ENCODE results near the gene PTPN7. TPM values are rescaled to one million over a fixed set of nuclear protein-coding genes. Genes with fewer than 3 reads are reported as not detected.

Gene PTPN7
- total RNA-seq, 1 donor from 2014 or later = not detected

GRCh38 chr1:202140833-202141232 lies 19.6 kb downstream of the PTPN7 start:
- no peaks in the 10 kb centered on the region for H3K36me3 Mint-ChIP-seq (ENCODE audit: insufficient read depth)
- H3K27ac Mint-ChIP-seq = no peak overlapping the region
- H3K27me3 Mint-ChIP-seq = peaks cover 6% of the 10 kb centered on the region
- no peaks in the 10 kb centered on the region for H3K9me3 Mint-ChIP-seq (ENCODE audit: low read depth)
- no peak for DNase-seq (ENCODE audit: low spot score, unreplicated experiment)
- H3K4me1 Mint-ChIP-seq (ENCODE audit: low read depth) = peaks cover 7% of the 10 kb centered on the region
- TF ChIP-seq, protein P1, sequence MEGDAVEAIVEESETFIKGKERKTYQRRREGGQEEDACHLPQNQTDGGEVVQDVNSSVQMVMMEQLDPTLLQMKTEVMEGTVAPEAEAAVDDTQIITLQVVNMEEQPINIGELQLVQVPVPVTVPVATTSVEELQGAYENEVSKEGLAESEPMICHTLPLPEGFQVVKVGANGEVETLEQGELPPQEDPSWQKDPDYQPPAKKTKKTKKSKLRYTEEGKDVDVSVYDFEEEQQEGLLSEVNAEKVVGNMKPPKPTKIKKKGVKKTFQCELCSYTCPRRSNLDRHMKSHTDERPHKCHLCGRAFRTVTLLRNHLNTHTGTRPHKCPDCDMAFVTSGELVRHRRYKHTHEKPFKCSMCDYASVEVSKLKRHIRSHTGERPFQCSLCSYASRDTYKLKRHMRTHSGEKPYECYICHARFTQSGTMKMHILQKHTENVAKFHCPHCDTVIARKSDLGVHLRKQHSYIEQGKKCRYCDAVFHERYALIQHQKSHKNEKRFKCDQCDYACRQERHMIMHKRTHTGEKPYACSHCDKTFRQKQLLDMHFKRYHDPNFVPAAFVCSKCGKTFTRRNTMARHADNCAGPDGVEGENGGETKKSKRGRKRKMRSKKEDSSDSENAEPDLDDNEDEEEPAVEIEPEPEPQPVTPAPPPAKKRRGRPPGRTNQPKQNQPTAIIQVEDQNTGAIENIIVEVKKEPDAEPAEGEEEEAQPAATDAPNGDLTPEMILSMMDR (IDR thresholded peaks at IDR 0.05; ENCODE audit: unreplicated experiment) = no peak
- H3K4me3 Mint-ChIP-seq (ENCODE audit: low read depth) = no peak overlapping the region

GRCh38 chr1:202135221-202135721 lies 25.1 kb downstream of the PTPN7 start:
- DNase-seq (ENCODE audit: low spot score, unreplicated experiment) = peak; percentile 27

GRCh38 chr1:202134645-202135172 lies 25.7 kb downstream of the PTPN7 start:
- H3K27ac Mint-ChIP-seq = no peak overlapping the region
- H3K4me3 Mint-ChIP-seq (ENCODE audit: low read depth) = no peak overlapping the region
- no peaks in the 10 kb centered on the region for H3K9me3 Mint-ChIP-seq (ENCODE audit: low read depth)
- no peaks in the 10 kb centered on the region for H3K27me3 Mint-ChIP-seq
- peaks cover 1% of the 10 kb centered on the region for H3K4me1 Mint-ChIP-seq (ENCODE audit: low read depth)
- H3K36me3 Mint-ChIP-seq (ENCODE audit: insufficient read depth) = peaks cover 3% of the 10 kb centered on the region
- TF ChIP-seq, protein P1 (IDR thresholded peaks at IDR 0.05; ENCODE audit: unreplicated experiment) = no peak
- no peak for DNase-seq (ENCODE audit: low spot score, unreplicated experiment)

More at GRCh38 chr1:202135221-202135721, 25.1 kb downstream of the PTPN7 start:
- peaks cover 3% of the 10 kb centered on the region for H3K36me3 Mint-ChIP-seq (ENCODE audit: insufficient read depth)
- peaks cover 1% of the 10 kb centered on the region for H3K4me1 Mint-ChIP-seq (ENCODE audit: low read depth)
- TF ChIP-seq, protein P1 (IDR thresholded peaks at IDR 0.05; ENCODE audit: unreplicated experiment) = peak; percentile 81
- H3K4me3 Mint-ChIP-seq (ENCODE audit: low read depth) = no peak overlapping the region
- no peaks in the 10 kb centered on the region for H3K27me3 Mint-ChIP-seq
- no peaks in the 10 kb centered on the region for H3K9me3 Mint-ChIP-seq (ENCODE audit: low read depth)
- H3K27ac Mint-ChIP-seq = peak overlapping the region; percentile 29

GRCh38 chr1:202133989-202134388 lies 26.4 kb downstream of the PTPN7 start:
- peaks cover 1% of the 10 kb centered on the region for H3K4me1 Mint-ChIP-seq (ENCODE audit: low read depth)
- H3K27me3 Mint-ChIP-seq = no peaks in the 10 kb centered on the region
- DNase-seq (ENCODE audit: low spot score, unreplicated experiment) = no peak
- TF ChIP-seq, protein P1 (IDR thresholded peaks at IDR 0.05; ENCODE audit: unreplicated experiment) = no peak
- no peaks in the 10 kb centered on the region for H3K9me3 Mint-ChIP-seq (ENCODE audit: low read depth)
- no peak overlapping the region for H3K4me3 Mint-ChIP-seq (ENCODE audit: low read depth)
- H3K27ac Mint-ChIP-seq = no peak overlapping the region
- peaks cover 3% of the 10 kb centered on the region for H3K36me3 Mint-ChIP-seq (ENCODE audit: insufficient read depth)

- TF ChIP-seq, protein P1 (IDR thresholded peaks at IDR 0.05; ENCODE audit: unreplicated experiment) = no peak
- no peaks in the 10 kb centered on the region for H3K9me3 Mint-ChIP-seq (ENCODE audit: low read depth)
- H3K27me3 Mint-ChIP-seq = no peaks in the 10 kb centered on the region
- H3K4me1 Mint-ChIP-seq (ENCODE audit: low read depth) = peaks cover 1% of the 10 kb centered on the region
- no peak overlapping the region for H3K27ac Mint-ChIP-seq
- peaks cover 3% of the 10 kb centered on the region for H3K36me3 Mint-ChIP-seq (ENCODE audit: insufficient read depth)
- H3K4me3 Mint-ChIP-seq (ENCODE audit: low read depth) = no peak overlapping the region
- DNase-seq (ENCODE audit: low spot score, unreplicated experiment) = no peak
These were observed 26.9 kb downstream of the PTPN7 start for GRCh38 chr1:202133496-202133895.

All from progenitor cell of endocrine pancreas (in vitro differentiated cells).